ENCODE results near the gene LPP. TPM values are rescaled to one million over a fixed set of nuclear protein-coding genes. Genes with fewer than 3 reads are reported as not detected.

The LPP gene
- total RNA-seq, 6 experiments from 2014 or later, result 41.5 to 90.5 (median 69.5) TPM

GRCh38 chr3:188453431-188454384, 299.8 kb downstream of the LPP start:
- ATAC-seq (no peak), DNase-seq (no peak)
- H3K27me3 ChIP-seq, result no peaks in the 10 kb centered on the region
- H3K4me3 ChIP-seq, result no peak overlapping the region
- intact Hi-C loops (cut with DNase I), result no loop called here
- 89% methylated on average over 5 of the region's 6 CpGs for WGBS (ENCODE audit: insufficient coverage, low coverage, low lambda C conversion rate, missing lambda C conversion rate)
- H3K36me3 ChIP-seq, result no peaks in the 10 kb centered on the region
- H3K4me1 ChIP-seq, result no peaks in the 10 kb centered on the region
- no peak for TF ChIP-seq CTCF (IDR thresholded peaks at IDR 0.05)
- no peak for TF ChIP-seq POLR2A (IDR thresholded peaks at IDR 0.05)
- no peaks in the 10 kb centered on the region for H3K9me3 ChIP-seq
- H3K27ac ChIP-seq, result no peak overlapping the region

GRCh38 chr3:188455748-188456147, 301.8 kb downstream of the LPP start:
- DNase-seq (no peak), ATAC-seq (no peak)
- no peak overlapping the region for H3K27ac ChIP-seq
- 90% methylated on average over 3 of the region's 4 CpGs for WGBS (ENCODE audit: insufficient coverage, low coverage, low lambda C conversion rate, missing lambda C conversion rate)
- no peaks in the 10 kb centered on the region for H3K27me3 ChIP-seq
- H3K9me3 ChIP-seq, result no peaks in the 10 kb centered on the region
- intact Hi-C loops (cut with DNase I), result no loop called here
- no peak for TF ChIP-seq CTCF (IDR thresholded peaks at IDR 0.05)
- TF ChIP-seq POLR2A (IDR thresholded peaks at IDR 0.05), result no peak
- H3K36me3 ChIP-seq, result no peaks in the 10 kb centered on the region
- no peaks in the 10 kb centered on the region for H3K4me1 ChIP-seq
- H3K4me3 ChIP-seq, result no peak overlapping the region

- WGBS (ENCODE audit: insufficient coverage, low coverage, low lambda C conversion rate, missing lambda C conversion rate), result 30% methylated on average over 2 of the region's 2 CpGs
- Histone ChIP-seq H3K27ac (no peak overlapping the region), H3K36me3 (no peaks in the 10 kb centered on the region), H3K27me3 (no peaks in the 10 kb centered on the region), H3K4me3 (no peak overlapping the region), H3K4me1 (no peaks in the 10 kb centered on the region), H3K9me3 (no peaks in the 10 kb centered on the region)
- ATAC-seq (no peak), DNase-seq (no peak)
- intact Hi-C loops (cut with DNase I), result no loop called here
- TF ChIP-seq POLR2A (IDR thresholded peaks at IDR 0.05), result no peak
- TF ChIP-seq CTCF (IDR thresholded peaks at IDR 0.05), result no peak
Observed at GRCh38 chr3:188458756-188459155, 304.8 kb downstream of the LPP start.

- WGBS (ENCODE audit: insufficient coverage, low coverage, low lambda C conversion rate, missing lambda C conversion rate), result 97% methylated on average over 6 of the region's 6 CpGs
- intact Hi-C loops (cut with DNase I), result no loop called here
- TF ChIP-seq POLR2A (IDR thresholded peaks at IDR 0.05) (no peak), CTCF (IDR thresholded peaks at IDR 0.05) (no peak)
- no peak overlapping the region for H3K4me3 ChIP-seq
- H3K9me3 ChIP-seq, result no peaks in the 10 kb centered on the region
- no peak for DNase-seq
- H3K36me3 ChIP-seq, result no peaks in the 10 kb centered on the region
- H3K27ac ChIP-seq, result no peak overlapping the region
- no peaks in the 10 kb centered on the region for H3K27me3 ChIP-seq
- peaks cover 0 to 14% (median 9%) of the 10 kb centered on the region in 4 donors for H3K4me1 ChIP-seq
- ATAC-seq, result no peak
Observed at GRCh38 chr3:188465311-188465710, 311.4 kb downstream of the LPP start.

Measured in right lobe of liver (tissue), 6 donors.